Measurements from ENCODE around the gene DPF3.

The DPF3 gene

DNA sequence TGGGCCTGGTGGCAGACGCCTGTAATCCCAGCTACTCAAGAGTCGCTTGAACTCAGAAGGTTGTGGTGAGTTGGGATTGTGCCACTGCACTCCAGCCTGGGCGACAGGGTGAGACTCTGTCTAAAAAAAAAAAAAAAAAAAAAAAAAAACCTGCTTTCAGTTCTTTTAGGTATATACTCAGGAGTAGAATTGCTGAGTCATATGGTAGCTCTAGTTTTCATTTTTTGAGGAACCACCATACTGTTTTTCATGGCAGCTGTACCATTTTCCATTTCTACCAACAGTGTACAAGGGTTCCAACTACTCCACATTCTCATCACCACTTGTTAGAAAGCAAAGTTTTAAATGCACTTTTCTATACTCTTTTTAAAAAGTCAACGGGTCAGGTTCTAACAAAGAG, 119.8 kb downstream of the DPF3 start:
- Histone ChIP-seq H3F3A (ENCODE audit: insufficient read depth) (no peaks in the 10 kb centered on the region), H3K27me3 (ENCODE audit: low read length) (no peaks in the 10 kb centered on the region), H2AFZ (ENCODE audit: low read depth, low read length, severe bottlenecking) (no peak overlapping the region), H3K79me2 (ENCODE audit: insufficient read depth, low read length) (no peaks in the 10 kb centered on the region), H3K27ac (ENCODE audit: low read depth, low read length) (no peak overlapping the region), H4K20me1 (ENCODE audit: low read depth, low read length) (no peaks in the 10 kb centered on the region), H3K9me2 (replicated peaks; ENCODE audit: insufficient read depth, low read length) (no peaks in the 10 kb centered on the region), H3K36me3 (ENCODE audit: low read length) (no peaks in the 10 kb centered on the region), H3K9me3 (ENCODE audit: insufficient read depth, low read length) (no peaks in the 10 kb centered on the region), H3K4me3 (ENCODE audit: insufficient read depth, low read length, poor library complexity, severe bottlenecking) (no peak overlapping the region), H3K9ac (ENCODE audit: low read length) (no peak overlapping the region), H3K4me2 (ENCODE audit: low read depth, low read length, poor library complexity, severe bottlenecking) (no peak overlapping the region)
- no peak for TF ChIP-seq EZH2phosphoT487 (conservative IDR thresholded peaks at IDR 0.05; ENCODE audit: low read length)
- TF ChIP-seq, protein P1, sequence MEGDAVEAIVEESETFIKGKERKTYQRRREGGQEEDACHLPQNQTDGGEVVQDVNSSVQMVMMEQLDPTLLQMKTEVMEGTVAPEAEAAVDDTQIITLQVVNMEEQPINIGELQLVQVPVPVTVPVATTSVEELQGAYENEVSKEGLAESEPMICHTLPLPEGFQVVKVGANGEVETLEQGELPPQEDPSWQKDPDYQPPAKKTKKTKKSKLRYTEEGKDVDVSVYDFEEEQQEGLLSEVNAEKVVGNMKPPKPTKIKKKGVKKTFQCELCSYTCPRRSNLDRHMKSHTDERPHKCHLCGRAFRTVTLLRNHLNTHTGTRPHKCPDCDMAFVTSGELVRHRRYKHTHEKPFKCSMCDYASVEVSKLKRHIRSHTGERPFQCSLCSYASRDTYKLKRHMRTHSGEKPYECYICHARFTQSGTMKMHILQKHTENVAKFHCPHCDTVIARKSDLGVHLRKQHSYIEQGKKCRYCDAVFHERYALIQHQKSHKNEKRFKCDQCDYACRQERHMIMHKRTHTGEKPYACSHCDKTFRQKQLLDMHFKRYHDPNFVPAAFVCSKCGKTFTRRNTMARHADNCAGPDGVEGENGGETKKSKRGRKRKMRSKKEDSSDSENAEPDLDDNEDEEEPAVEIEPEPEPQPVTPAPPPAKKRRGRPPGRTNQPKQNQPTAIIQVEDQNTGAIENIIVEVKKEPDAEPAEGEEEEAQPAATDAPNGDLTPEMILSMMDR (IDR thresholded peaks at IDR 0.05; ENCODE audit: insufficient read depth, low read length, poor library complexity, severe bottlenecking) = no peak

DNA sequence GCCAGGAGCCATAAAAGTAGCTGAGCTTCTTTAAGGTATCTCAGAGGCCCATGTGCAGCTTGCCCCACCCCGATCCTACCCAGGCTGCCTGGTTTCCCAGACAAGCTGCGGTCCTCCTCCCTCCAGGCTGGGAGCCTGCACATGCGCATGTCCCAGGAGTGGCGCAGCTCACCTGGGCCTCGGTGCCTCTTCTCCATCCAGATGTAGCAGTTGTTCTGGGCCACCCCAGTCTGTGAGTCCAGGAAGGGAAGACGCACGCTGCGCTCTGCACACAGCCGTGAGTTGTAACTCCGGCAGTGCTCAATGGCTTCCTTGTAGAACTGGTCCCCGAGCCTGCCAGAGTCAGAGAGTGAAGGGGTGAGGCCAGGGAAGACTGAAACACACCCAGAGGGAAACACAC, 122.3 kb downstream of the DPF3 start:
- H3F3A ChIP-seq (ENCODE audit: insufficient read depth) = no peaks in the 10 kb centered on the region
- no peak overlapping the region for H2AFZ ChIP-seq (ENCODE audit: low read depth, low read length, severe bottlenecking)
- peaks cover 17% of the 10 kb centered on the region for H3K36me3 ChIP-seq (ENCODE audit: low read length)
- no peaks in the 10 kb centered on the region for H3K27me3 ChIP-seq (ENCODE audit: low read length)
- no peaks in the 10 kb centered on the region for H3K79me2 ChIP-seq (ENCODE audit: insufficient read depth, low read length)
- H3K9me2 ChIP-seq (replicated peaks; ENCODE audit: insufficient read depth, low read length) = no peaks in the 10 kb centered on the region
- no peaks in the 10 kb centered on the region for H4K20me1 ChIP-seq (ENCODE audit: low read depth, low read length)
- no peak overlapping the region for H3K4me3 ChIP-seq (ENCODE audit: insufficient read depth, low read length, poor library complexity, severe bottlenecking)
- H3K4me2 ChIP-seq (ENCODE audit: low read depth, low read length, poor library complexity, severe bottlenecking) = no peak overlapping the region
- no peak overlapping the region for H3K27ac ChIP-seq (ENCODE audit: low read depth, low read length)
- H3K9ac ChIP-seq (ENCODE audit: low read length) = no peak overlapping the region
- TF ChIP-seq, protein P1 (IDR thresholded peaks at IDR 0.05; ENCODE audit: insufficient read depth, low read length, poor library complexity, severe bottlenecking) = no peak
- TF ChIP-seq EZH2phosphoT487 (conservative IDR thresholded peaks at IDR 0.05; ENCODE audit: low read length) = no peak
- H3K9me3 ChIP-seq (ENCODE audit: insufficient read depth, low read length) = peaks cover 15% of the 10 kb centered on the region; the same call in 1 of the 2 replicates

DNA sequence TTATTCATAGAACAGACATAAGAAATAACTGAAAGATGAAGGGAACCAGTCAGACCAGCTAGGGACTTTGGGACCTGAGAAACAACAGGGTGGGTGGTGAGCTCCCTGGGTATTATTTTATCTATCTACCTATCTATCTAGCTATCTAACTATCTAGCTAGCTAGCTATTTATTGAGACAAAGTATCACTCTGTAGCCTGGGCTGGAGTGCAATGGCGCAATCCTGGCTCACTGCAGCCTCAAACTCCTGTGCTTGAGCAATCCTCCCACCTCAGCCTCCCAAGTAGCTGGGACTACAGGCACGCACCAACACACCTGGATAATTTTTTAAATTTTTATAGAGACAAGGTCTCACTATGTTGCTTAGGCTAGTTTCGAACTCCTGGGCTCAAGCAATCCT, 127.6 kb downstream of the DPF3 start:
- Histone ChIP-seq H3K4me2 (ENCODE audit: low read depth, low read length, poor library complexity, severe bottlenecking) (no peak overlapping the region), H3K9ac (ENCODE audit: low read length) (no peak overlapping the region), H3K4me3 (ENCODE audit: insufficient read depth, low read length, poor library complexity, severe bottlenecking) (no peak overlapping the region), H3K36me3 (ENCODE audit: low read length) (peaks cover 24% of the 10 kb centered on the region), H3K9me2 (replicated peaks; ENCODE audit: insufficient read depth, low read length) (no peaks in the 10 kb centered on the region), H2AFZ (ENCODE audit: low read depth, low read length, severe bottlenecking) (no peak overlapping the region), H3K27me3 (ENCODE audit: low read length) (no peaks in the 10 kb centered on the region), H3K79me2 (ENCODE audit: insufficient read depth, low read length) (no peaks in the 10 kb centered on the region), H4K20me1 (ENCODE audit: low read depth, low read length) (no peaks in the 10 kb centered on the region), H3K9me3 (ENCODE audit: insufficient read depth, low read length) (peaks cover 15% of the 10 kb centered on the region; the same call in 1 of the 2 replicates), H3K27ac (ENCODE audit: low read depth, low read length) (no peak overlapping the region), H3F3A (ENCODE audit: insufficient read depth) (no peaks in the 10 kb centered on the region)
- TF ChIP-seq, protein P1 (IDR thresholded peaks at IDR 0.05; ENCODE audit: insufficient read depth, low read length, poor library complexity, severe bottlenecking) = no peak
- TF ChIP-seq EZH2phosphoT487 (conservative IDR thresholded peaks at IDR 0.05; ENCODE audit: low read length) = no peak
